ENCODE data around the gene RHNO1.
"Not testable (repeated sequence)": the region's sequence is repeated elsewhere in the genome, so short reads cannot be mapped to it uniquely, and the experiment has no call there.

RHNO1 gene

DNA sequence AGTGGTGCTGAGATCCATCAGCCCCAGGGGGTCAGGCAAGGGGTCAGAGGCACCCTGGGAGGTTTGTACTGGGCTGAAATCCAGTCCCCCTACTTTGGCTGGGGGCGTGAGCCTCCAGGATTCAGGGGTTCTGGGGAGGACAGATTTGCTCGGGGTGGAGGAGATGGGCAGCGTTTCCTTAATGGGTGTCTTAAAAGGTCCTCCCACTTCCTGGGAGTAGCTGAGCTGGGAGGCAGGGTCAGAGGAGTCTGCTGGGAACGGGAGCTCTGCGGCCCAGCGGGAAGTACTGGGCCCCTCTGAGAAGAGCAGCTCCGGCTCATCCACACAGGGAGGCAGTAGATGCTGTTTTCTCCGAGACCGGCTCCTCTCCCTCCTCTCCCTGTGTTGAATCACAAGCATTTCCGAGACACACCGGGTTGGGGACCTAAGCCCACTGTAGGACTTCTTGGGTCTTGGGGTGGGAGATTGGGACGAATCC is 18.0 kb upstream of the RHNO1 start:
- no peak for DNase-seq

DNA sequence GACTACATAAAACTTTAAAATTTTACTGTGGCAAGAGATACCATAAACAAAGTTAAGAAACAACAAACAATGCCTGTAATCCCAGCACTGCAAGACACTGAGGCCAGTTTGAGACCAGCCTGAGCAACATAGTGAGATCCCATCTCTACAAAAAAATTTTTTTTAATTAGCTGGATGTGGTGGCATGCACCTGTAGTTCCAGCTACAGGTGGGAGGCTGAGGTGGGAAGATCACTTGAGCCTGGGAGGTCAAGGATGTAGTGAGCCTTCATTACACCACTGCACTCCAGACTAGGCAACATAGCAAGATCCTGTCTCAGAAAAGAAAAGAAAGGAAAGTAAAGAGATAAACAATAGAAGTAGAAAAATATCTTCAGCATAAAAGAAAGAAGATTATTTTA is 16.9 kb upstream of the RHNO1 start:
- DNase-seq, result no peak

DNA sequence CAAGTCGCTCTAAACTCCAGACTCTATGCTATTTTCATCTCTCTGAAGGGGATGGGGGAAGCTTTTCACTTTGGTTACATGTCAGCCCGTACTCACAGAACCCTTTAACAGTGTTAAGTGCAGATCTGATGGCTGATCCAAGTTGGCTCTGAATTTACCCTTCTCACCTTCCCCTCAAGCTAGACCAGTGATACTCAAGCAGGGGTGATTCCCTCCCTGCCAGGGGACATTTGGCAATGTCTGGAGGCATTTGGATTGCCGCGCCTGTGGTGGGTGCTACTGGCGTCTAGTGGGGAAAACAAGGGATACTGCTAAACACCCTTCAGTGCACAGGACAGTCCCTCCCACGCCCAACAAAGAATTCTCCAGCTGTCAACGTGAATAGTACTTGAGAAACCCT is 14.1 kb upstream of the RHNO1 start:
- DNase-seq, result no peak

DNA sequence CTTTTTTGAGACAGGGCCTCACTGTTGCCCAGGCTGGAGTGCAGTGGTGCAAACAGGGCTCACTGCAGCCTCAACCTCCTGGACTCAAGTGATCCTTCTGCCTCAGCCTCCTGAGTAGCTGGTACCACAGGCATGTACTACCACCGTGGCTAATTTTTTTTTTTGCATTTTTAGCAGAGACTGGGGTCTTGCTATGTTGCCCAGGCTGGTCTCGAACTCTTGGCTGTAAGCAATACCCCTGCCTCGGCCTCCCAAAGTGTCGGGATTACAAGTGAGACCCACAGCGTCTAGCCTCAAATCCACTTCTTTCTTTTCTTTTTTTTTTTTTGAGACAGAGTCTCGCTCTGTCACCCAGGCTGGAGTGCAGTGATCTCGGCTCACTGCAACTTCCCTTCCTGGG is 13.6 kb upstream of the RHNO1 start:
- not testable (repeated sequence) for DNase-seq

DNA sequence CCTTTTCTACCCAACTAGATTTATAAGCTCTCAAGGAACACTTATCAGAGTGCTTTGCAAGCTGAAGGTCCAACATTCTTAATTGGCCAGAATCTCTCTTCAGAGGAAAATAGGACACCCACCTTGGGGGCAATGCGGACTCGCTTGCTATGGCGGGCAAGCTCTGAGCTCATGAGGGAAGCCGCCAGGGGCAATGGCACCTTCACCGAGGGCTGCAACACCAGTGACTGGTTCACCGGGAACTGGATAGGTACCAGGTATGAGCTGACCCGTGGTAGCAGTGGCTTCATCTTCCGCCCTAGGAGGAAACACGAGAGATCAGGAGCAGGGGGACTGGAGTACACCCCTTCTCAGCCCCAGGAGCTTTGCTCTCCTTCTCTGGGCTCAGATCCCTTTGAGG is 12.8 kb upstream of the RHNO1 start:
- DNase-seq, result no peak

DNA sequence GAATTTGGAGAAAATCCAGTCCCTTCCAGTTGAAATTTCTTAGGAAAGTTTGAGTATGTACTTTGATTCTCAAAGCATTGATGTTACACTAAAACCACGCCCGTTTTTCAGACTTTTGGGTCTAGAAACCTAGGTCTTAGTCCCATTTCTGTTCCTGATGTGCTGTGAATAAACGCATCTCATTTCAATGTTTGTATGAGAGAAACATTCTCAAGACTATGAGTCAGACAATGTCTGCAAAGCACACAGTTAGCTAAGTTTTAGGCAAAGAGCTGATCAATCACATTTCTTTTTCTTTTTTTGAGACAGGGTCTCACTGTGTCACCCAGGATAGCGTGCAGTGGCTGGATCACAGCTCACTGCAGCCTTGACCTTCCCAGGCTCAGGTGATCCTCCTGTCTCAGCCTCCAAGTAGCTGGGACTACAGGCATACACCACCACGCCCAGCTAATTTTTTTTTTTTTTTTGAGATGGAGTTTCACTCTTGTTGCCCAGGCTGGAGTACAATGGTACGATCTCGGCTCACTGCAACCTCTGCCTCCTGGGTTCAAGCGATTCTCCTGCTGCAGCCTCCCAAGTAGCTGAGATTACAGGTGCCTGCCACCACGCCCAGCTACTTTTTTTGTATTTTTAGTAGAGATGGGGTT is 7.9 kb upstream of the RHNO1 start:
- not testable (repeated sequence) for DNase-seq

DNA sequence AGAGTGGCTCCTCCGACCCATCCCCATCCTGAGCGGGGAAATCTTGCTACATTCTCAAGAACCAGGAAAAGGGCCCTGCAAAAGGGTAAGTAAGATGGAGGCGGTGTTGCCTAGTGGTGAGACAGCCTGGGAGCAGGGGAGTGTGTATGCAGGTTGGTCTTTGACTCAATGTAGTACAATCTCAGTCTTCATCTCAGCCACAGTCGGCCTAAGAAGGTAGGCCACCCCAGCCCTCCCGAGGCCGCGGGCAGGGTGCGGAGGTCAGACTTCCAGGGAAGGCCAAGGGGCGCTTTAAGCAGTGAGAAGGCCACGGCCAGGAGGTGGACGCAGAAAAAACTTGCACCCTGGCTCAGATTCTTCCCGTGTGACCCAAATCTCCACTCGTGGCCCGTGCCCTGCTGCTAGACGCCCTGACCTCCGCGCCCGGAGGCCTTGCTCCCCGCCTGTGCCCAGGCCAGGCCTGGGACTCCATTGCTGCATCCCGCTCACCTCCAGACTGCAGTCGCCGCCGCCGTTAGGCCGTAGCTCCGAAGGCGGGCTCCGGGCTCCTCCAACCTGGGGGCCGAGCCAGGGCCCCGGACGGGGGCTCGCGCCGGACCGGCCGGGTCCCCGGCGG is 484 bp upstream of the RHNO1 start:
- no peak for DNase-seq

DNA sequence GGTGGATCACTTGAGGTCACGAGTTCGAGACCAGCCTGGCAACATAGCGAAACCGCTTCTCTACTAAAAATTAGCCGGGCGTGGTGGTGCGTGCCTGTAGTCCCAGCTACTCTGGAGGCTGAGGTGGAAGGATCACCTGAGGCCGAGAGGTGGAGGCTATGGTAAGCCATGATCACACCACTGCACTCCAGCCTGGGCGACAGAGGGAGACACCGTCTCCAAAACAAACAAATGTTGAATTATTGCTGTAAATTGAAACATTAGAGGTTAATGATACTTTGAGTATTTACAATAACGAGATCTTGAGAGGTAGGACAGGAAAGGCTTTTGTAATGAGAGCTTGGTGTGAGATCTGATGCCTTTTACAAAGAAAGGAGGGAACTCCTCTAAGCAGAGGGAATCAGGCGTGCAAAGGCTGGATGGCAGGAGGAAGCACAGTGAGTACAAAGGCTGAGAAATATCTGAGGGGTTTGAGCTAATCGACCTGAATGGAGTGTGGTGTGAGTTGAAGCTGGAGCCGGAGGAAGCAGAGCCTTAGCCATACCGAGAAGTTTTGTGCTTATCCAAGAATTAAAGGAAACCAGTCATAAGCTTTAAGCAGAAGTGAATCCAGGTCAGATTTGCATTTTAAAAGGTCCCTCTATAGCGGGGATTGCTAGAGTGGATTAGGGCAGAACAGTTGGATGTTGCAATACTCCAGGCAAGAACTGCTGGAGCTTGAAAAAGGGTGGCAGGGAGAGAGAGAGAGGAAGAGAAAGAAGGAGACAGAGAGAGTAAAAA is 1.1 kb downstream of the RHNO1 start:
- DNase-seq, result no peak

DNA sequence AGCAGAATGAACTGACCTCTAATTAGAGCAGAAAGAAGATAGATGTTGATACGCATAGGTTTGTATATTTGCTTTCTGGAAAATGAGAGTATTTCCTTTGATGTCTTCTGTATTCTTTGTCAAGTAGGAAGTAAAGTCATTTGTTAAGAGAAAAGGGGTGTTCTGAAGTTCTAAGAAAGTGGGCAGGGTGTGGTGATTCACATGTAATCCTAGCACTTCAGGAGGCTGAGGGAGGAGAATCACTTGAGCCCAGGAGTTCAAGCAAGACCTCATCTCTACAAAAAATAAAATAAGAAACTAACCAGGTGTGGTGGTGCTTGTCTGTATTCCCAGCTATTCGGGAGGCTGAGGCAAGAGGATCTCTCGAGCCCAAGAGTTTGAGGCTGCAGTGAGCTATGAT is 2.8 kb downstream of the RHNO1 start:
- DNase-seq, result no peak

DNA sequence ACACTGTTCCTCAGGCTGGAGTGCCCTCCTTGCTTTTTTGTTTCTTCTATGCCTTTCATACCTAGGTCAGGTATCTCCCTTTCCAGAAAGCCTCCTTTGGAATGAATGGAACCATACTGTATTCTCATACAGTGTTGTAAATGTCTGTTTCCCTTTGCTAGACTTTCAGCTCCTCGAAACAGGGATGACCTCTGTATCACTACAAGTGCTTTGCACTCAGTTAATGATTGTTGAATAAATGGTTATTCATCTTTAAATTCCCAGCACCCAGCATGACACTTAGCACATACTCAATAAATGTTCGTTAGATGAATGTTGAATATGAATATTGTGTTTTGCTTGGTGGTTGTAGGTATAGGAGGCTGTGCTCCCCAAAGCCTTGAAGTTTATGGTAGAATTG is 7.8 kb downstream of the RHNO1 start:
- DNase-seq, result no peak

DNA sequence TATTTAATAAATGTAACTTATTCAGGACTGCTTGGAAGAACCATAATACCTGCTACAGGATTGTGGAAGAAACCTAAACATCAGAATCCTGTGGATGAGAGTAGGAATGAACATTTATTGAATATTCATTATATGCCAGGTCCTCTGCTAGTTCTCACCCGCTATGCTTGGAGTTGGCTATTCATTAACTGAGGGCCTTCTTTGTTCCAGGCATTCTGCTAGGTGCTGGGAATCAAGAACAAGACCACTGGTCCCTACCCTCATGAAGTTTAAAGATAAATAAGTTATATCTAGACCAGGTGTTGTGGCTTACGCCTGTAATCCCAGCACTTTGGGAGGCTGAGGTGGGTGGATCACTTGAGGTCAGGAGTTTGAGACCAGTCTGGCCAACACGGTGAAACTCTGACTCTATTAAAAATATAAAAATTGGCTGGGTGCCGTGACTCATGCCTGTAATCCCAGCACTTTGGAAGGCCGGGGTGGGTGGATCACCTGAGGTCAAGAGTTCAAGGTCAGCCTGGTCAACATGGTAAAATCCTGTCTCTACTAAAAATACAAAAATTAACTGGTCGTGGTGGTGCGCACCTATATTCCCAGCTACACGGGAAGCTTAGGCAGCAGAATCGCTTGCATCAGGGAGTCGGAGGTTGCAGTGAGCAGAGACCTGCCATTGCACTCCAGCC is 9.9 kb downstream of the RHNO1 start:
- no peak for DNase-seq

DNA sequence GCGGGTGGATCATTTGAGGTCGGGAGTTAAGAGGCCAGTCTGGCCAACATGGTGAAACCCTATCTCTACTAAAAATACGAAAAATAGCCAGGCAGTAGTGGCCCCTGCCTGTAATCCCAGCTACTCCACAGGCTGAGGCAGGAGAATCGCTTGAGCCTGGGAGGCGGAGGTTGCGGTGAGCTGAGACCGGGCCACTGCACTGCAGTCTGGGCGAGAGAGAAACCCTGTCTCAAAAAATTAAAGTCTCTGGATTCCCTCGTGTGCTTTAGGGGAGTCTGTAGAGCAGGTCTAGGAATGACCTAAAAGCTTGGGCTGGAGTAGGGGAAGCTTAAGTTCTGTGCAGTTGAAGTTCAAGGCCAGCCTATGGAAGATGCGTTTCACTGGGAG is 13.0 kb downstream of the RHNO1 start:
- no peak for DNase-seq

DNA sequence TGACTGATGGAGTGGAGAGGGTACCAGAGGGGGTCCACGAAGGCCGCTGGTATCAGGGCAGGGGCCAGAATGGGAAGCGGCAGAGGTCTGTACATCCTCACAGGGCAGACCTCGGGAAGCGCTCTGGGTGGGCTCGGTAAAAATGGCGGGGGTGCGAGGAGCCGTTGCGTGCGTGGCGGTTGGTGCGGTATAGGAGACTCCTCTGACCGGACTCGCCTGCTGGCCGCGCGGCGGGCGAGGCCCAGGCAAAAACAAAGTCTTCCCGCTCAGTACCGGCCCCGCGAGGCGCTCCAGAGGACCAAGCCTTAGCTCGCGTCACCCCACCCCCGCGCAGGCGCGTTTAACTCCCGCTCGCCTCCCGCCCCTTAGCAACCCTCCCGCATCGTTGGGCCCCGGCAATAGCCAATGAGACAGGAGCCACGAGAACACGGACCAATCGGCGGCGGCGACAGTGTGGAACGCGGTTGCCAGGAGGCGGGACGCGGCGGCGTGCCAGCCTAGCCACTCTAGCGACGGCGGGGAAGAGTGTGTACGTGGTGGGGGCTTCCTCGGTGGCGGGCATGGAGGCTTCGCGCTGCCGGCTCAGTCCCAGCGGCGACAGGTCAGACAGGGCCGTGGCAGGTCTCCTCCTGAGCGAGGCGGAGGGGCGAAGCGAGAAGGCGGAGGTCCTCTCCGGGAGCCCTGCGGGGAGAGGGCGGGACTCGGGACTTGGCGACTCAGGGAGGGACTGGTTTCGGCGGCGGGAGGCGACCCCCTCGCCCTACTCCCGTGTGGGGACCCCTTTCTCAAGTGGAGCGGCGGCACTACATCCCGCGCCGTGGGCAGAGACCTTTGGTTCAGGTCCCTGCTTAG is 13.6 kb downstream of the RHNO1 start, which contains the start of gene TULP3:
Gene TULP3 (plus strand): TSS at position 504 of the 852 bp plus-strand sequence. CDS start 57 bp downstream, at position 561.
- DNase-seq, result peak; percentile 99

DNA sequence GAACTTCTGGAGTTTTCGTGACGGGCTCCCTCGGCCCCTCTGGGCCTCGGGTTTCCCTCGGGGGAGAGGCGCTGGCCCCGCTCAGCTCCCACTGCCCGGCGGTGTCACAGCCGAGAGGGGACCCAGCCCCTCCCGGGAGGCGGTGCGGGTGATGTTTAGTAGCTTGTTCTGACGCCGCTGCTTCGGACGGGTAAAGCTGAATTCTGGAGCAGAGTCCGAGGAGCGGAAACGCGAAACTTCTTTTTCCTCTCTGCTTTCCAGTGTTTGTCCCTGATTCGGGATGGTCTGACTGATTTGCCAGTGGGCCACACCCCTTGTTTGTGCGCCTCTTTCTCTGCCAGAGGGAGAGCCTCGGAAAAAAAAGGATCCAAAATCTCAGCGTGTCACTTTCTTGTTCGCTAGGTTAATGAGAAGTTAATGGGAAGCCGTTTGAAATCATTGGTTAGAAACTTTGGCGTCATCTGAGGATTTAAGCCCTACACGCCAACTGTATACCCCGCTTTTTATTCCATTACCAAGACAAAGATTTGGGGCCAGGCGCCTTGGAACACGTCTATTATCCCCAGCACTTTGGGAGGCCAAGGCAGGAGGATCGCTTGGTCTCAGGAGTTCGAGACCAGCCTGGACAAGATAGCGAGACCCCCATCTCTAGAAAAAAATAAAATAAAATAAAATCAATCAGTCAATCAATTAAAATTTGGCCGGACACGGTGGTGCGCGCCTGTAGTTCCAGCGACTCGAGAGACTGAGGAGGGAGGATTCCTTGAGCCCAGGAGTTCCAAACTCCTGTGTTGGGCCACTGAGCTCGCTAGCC is 14.4 kb downstream of the RHNO1 start:
- DNase-seq, result peak; percentile 67

DNA sequence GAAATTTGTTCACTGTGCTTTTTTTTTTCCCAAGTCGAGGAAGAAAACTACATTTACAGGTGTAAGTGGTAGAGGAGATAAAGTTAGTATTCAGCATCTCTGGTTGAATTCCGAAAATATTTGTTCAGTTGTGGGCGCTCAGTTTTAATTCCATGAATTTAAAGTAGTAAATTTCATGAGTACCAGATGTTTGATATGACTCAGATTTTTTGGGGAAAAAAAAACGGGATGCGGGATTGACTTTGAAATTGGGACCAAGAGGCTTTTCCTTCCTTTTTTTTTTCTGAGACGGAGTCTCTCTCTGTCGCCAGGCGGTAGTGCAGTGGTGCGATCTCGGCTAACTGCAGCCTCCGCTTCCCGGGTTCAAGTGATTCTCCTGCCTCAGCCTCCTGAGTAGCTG is 15.2 kb downstream of the RHNO1 start:
- no peak for DNase-seq

DNA sequence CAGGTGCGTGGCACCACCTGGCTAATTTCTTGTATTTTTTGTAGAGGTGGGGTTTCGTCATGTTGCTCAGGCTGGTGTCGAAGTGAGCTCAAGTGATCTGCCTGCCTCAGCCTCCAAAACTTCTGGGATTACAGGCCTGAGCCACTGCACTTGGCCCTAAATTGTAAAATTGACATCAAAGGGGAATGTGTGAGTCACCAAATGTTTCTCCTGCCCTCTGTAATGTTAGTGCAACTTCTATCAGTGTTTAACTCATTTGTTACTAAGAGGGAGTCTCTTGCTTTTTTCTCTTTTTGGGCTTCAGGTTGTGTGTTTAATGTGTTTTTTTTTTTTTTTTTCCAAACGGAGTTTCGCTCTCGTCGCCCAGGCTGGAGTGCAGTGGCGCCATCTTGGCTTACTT is 16.0 kb downstream of the RHNO1 start:
- peak; percentile 38 for DNase-seq

DNA sequence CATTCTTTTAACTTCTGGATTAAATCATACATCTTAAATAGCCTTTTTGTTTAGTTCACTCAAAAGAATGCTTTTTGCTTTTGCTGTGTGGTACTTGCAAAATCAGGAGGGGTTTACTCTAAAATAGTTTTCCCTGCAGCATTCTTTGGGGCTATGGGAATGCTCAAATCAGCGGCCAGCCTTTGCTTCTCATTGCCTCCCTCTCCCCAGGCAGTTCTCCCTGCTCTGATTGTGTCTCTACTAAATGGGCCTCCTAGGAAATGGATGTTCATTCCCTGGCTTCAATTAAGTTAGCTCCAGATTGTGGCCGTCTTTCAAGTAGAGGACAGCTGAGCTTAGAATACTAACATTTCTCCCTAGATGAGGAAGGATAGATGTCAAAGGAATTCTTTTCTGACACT is 18.0 kb downstream of the RHNO1 start:
- DNase-seq, result no peak

DNA sequence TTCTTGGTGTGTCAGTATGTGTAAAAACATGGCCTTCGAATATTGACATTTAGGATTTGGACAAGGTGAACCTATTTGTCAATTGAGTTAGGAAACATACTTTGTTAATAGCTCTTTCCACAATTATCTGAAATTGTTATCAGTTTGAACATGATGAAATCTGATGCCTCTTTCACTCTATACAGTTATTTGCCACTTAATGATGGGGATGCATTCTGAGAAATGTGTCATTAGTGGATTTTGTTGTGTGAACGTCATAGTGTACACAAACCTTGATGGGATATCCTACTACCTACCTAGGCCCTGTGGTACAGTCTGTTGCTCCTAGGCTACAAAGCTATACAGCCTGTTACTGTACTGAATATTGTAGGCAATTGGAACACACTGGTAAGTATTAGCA is 18.5 kb downstream of the RHNO1 start:
- no peak for DNase-seq

DNA sequence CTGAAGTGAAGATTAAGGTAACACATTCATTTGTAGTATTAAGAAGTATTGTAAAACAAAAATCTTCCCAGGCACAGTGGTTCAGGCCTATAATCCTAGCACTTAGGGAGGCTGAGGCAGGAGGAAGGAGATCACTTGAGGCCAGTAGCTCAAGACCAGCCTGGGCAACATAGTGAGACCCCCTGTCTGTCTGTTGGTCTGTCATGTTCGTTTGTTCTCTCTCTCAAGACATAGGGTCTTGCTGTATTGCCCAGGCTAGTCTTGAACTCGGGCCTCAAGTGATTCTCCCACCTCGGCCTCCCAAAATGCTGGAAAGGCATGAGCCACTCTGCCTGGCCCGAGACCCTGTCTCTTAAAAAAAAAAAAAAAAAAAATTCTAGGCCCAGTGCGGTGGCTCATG is 20.4 kb downstream of the RHNO1 start:
- DNase-seq, result no peak

DNA sequence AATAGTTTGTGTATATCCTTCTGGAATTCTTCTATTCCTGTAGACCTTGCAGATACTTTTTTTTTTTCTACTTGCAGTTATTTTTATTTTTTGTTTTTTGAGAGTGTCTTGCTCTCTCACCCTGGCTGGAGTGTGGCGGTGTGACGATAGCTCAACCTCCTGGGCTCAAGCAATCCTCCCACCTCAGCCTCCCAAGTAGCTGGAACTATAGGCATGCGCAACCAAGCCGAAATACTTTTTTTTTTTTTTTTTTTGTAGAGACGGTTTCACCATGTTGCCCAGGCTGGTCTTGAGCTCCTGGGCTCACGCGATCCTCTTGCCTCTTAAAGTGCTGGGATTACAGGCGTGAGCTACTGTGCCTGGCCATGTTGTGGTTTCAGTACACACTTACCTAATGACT is 23.6 kb downstream of the RHNO1 start:
- DNase-seq, result no peak

DNA sequence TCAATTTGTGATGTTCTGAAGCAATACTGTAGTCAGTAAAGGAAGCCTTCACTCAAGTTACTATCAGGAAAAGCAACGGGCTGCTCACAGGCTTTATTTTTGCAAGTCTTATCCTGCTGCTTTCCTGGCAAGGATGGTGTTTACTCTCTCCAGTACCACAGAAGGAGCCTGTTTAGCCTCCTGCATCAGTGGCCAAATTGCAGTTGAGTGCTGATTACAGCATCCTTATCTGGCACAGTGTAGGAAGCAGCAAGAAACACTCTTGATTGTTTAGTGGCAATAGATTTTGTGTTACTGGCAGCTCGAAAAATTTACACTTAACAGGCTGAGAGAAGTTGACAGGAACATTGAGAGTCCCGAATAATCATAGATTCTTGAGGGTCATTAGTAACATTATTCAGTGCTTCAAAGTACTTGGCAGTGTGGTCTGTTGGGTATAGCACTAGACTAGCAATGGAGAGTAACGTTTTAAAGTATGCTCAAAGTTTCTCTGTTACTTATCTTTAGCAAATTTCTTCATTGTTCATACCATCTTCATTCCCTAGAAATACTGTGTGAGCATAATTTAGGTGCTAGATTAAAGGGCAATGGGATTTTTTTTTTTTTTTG is 25.4 kb downstream of the RHNO1 start:
- no peak for DNase-seq

Data from T1000 (cell line).